Stimulated activated CD4-positive, alpha-beta T cell treated with anti-CD3 and anti-CD28 coated beads, TNF-alpha, amount 100 ng/mL, for 48 hours (primary cell): Measurements from ENCODE around the gene C16orf95.

ENCODE experiments used
- DNase-seq, 3 donors: peaks; one replicate each; pipeline ENCODE4 v3.0.0-alpha.2; 2020; ENCODE audit warnings: low read depth in 3 of 3

The C16orf95 gene

GRCh38 chr16:87332150-87332549 is 15.0 kb upstream of the C16orf95 start:
- no peak for DNase-seq

DNA sequence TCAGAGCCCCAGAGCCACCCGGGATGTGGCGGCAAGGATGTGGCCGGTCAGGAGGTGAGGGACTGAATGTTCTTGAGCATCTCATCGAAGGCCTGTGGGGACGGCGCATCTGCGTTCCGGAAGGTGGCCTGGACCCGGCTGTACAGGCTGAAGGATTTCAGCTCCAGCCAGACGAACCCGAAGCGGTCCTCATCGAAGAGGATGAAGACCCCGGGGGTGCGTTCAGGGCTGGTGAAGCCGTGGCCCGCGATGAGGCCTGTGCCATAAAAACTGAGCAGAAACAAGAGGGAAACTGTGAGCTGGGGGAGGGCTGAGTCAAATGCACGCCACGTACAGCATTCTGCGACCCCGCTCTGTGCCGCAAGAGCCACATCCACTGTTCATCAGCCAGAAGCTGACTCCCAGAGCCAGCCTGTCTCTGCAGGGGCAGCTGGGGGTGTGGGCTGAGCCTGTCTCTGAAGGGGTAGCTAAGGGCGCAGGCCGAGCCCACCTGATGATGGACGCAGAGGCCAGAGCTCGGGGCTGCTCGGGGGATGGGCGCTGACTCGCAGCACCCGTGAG is 14.1 kb upstream of the C16orf95 start:
- DNase-seq, result no peak

DNA sequence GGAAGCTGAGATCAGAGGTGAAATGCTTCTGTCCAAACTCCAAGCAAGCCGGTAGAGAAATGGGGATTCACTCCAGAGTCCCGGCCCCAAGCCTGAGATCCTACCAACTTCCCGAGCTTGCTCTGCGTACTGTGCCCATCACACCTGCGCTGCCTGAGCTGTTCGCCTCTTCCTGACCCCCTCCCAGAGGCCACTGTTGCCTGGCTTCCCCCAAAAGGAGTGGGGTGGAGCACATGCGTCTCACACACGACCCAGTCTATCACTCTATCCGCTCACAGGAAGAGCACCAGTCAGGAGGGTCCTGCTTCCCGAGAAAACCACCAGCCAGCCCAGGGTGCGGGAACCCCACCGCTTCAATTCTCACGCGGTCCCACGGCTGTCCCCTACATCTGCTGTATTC is 13.5 kb upstream of the C16orf95 start:
- no peak for DNase-seq

DNA sequence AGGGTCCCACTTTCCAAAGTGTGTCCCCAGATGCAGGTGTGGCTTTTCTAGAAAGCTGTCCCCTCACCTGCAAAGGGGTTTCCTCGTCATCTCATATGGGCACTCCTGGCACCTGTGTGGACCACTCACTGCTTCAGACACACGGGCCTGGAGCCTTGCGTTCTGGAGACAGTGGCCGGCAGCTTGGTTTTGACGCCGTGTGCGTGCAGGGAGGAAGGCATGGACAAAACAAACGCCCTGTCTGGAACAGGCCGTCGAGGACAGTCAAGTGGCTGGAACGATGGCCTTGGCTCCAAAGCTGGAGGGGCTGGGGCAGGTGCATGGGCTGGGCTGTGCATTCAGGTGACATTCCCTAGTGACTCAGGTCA is 13.0 kb upstream of the C16orf95 start:
- no peak for DNase-seq

- no peak for DNase-seq
Measured at GRCh38 chr16:87329436-87330256, 12.5 kb upstream of the C16orf95 start.

GRCh38 chr16:87328846-87329245 is 11.7 kb upstream of the C16orf95 start:
- DNase-seq, result no peak

DNA sequence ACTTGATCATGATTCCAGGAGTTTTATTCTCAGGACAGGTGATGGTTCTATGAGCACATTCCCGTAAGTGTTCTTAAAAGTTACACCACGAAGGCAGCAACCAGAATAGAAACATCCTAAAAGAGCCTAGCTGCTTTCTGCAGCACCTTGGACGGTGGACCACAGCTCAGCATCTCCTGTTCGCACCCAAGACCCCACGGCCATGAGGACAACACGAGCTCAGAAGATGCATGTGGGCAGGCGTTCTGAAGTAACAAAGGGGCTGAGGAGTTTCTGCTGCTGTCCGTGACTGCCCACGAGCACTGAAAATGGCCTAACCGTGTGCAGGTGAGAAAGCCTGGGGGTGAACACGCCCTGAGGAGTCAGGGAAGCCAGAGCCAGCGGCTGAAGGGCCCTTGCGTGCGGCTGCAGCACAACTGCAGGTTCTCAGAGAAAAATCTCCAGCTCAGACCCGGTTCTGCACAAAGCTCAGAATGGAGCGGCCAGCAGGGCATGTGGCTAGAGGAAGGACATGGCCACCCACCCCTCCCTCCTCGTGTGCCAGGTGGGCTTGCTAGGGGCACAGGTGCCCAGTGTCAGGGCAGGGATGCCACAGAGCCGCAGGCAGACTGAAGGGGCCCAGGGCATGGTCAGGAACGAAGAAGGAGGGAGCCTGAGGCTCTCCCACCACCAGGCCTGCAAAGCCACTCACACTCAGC is 10.8 kb upstream of the C16orf95 start:
- no peak for DNase-seq

DNA sequence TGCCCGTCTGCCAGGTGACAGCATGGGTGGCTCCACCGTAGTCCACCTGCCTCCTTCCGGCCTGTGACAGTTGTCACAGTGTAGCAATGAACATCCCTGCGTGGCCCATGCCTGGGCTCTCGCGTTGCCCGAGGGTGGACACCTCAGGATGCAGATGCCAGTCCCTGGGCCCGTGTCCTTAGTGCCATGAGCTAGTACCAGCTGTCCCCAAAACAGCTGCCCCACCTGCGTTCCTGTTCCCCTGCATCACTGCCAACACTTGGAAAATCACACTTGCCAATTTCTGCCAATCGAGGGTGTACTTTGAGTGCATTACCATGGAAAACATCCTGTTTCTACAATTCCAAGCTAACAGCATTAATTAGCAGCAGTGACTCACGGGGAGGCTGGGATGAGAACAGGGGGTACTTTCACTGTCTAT is 9.0 kb upstream of the C16orf95 start:
- no peak for DNase-seq

GRCh38 chr16:87325423-87325858 is 8.2 kb upstream of the C16orf95 start:
- DNase-seq, result no peak

GRCh38 chr16:87324411-87325275 is 7.5 kb upstream of the C16orf95 start:
- DNase-seq, result no peak

DNA sequence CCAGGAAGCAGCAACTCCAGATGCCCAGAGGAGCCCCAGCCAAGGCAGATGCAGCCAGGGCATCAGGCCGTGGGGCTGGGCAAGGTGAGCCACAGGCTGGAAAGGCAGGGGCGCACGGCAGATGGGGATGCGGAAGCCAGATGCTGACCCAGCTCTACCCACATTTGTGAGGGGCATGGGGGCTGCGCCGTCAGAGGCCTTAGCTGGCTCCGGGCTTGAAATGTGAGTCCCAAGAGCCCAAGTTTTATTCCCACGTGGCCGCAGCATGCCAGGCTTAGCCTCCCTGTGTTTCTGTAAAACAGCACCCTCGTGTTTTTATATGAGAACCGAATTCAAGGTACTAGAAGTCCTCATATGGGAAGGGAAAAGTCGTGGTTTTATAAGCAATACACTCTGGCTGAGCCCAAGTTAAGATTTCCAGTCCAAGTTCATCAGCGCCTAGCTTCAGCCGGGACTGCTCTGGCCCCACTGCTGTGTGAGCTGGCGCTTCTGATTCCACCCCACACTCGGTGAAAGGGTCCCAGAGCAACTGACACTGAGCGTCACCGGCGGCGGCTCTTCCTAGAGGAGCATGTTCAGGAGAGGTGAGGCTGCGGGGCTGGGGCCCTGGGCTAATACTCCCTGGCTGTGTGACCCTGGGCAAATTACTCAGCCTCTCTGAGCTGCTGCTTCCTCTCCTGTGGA is 6.7 kb upstream of the C16orf95 start:
- no peak for DNase-seq

DNA sequence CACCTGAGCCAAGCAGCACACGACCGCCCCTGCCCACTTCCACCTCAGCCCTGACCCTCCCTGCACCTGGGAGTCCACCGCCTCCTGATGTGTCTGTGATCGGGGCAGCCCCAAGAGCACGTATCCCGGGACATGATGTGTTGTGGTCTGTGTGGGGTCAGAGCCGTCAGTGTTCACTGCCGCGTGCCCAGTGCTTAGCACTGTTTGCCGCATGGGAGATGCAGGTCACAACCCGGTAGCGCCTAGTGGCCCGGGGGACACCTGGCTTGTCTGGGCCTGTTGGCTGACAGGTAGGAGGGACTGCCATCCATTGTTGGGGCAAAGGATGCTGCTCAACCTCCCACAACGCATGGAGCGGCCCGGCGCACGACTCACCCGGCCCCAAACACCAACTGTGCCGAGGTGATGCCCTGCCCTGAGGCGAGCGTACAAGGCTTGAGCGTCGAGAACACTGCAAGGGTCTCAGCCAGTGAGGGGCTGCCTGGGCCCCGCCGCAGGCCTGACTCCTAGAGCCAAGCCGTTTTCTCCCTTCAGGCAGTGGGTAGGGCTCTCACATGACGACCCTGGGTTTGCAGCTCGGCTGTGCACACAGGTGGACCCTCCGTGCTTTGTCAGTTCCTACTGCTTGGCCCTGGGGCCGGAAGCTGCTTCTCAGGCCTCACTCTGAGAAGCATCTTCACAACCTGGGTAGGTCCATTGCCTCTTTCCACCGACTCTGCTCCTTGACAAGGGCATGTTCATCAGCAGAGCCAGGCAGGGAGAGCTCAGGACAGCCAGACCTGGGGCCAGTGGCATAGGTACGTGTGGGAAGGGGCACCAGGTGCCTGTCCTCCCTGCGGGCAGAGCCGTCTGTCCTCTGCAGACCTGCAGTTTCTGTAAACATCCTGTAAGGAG is 5.9 kb upstream of the C16orf95 start:
- DNase-seq, result no peak

DNA sequence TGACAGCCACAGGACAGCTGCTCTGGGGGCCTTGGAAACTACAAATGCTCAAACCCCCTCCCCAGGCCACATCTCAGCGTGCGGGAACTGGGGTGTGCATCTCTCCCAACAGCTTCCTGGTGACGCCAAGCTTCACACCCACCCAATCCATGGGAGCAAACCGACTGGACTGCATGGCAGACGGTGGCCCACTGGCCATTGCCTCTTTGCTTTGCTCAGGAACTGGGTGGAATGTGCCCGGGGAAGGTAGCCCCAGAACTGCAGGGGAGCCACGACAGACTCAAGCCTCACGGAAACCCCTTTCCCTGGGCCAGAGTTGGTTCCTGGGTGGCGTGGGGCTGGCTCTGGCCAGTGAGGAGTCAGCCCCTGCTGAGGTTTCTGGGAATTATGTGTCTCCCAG is 5.2 kb upstream of the C16orf95 start:
- no peak for DNase-seq

- no peak for DNase-seq
Measured at GRCh38 chr16:87321336-87322107, 4.3 kb upstream of the C16orf95 start.

GRCh38 chr16:87320510-87321227 is 3.5 kb upstream of the C16orf95 start:
- no peak for DNase-seq

DNA sequence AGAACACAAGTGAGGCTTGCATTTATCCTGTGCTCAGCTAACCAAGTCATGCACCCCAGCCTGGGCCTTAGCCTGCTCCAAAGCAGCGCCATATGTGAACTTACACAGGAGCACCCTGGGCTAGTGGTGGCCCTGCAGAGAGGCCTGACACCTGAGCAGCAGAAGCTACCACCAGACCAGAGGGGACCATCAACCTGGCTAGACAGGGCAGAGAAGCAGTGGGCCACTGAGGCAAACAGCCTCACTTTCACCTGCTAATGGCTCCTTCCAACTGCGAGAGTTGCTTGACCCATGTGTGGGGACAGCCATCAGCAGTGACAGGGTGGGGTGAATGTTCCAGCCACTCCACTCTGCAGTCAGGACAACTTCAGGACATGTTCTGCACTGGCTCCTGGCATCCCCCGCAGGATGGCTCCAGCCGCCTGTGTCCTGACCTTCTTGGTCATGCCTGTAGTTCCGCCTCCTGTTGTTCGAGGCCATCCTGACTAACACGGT is 2.9 kb upstream of the C16orf95 start:
- no peak for DNase-seq

DNA sequence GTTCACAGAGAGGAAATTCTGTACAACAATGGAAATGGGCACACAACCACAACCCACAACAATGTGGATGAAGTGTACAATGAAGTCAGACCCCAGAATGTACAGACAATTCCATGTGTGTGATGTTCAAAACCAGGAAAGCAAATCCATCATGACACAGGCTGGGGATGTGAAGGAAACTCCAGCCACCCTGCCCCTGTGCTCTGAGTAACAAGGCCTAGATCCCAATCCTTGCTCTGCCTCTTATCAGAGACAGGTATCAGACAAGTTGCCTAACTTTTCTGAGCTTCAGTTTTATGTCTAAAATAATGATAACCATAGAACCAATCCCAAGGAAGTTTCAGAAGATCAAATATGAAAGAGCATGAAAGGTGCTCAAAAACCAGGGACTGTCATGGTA is 1.8 kb upstream of the C16orf95 start:
- no peak for DNase-seq

DNA sequence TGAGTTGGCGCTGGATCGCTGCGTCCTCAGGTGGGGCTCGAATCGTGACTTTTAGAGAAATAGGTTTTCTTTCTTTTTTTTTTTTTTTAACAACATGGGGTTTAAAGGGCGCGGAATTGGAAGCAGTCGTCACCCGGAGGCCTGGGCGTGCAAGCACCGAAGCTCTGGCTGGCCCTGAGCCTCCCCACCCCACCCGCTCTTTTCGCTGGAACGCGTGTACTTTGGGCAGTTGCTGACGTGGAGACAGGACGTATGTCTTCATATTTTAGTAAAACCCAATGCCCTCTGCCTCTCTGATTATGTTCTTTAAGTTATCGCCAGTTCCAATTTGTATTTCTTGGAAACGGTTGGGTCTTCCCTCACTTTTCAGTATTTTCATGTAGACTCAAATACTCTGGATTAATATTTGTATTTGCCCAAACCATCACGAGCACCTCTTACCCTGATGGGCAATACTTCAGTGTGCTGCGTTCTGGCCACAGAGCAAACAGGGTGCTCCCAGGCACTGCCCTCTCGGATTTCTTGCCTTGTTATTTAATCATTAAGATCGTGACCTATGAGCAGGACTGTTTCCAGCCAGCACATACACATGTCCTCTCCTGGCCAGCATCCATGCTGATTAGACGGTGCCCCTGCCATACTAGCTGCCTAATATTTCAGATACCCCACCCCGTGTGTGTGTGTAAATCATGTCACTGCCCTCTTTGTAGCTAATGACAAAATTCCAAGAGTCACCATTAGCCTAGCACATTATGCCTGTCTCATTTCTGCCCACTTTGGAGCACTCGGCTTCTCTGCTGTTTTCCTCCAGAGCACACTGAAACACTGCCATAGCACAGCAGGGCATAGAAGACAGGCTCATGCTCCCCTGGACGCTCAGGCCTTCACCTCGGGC is 805 bp upstream of the C16orf95 start:
- DNase-seq, result peak; percentile 15 to 29 (median 24)
